CD14-positive monocyte (primary cell): ENCODE data around the gene ATP5PD. TPM values are rescaled to one million over a fixed set of nuclear protein-coding genes. Genes with fewer than 3 reads are reported as not detected.

ENCODE experiments used
- DNase-seq, 3 donors: peaks; one replicate each; pipeline ENCODE4 v3.0.0-alpha.2; 2011 to 2022
- H2AFZ ChIP-seq: 2 replicates; pipeline ENCODE4 v1.6.0; 2012; ENCODE audit warnings: mild to moderate bottlenecking, low read depth, low read length, inconsistent platforms; ENCODE audit not compliant: insufficient read depth, poor library complexity, severe bottlenecking
- H3K27ac ChIP-seq, 2 donors: 1 replicate in 1 of 2; 2 replicates in 1 of 2; pipeline ENCODE4 v1.5.1; 2012 to 2013; ENCODE audit warnings: low read length in 2 of 2, control low read depth in 1 of 2, inconsistent platforms in 1 of 2, low read depth in 1 of 2, mild to moderate bottlenecking in 1 of 2
- H3K27me3 ChIP-seq, 2 donors: one replicate each; pipeline versions ENCODE4 v1.6.0 to v1.6.1; 2011 to 2013; ENCODE audit warnings: low read length in 2 of 2; ENCODE audit not compliant: control insufficient read depth in 2 of 2, insufficient read depth in 2 of 2
- H3K36me3 ChIP-seq, 2 donors: replicated peaks in 1 of 2; 1 replicate in 1 of 2; 2 replicates in 1 of 2; pipeline versions ENCODE4 v1.5.1 to v1.6.1; 2012 to 2013; ENCODE audit warnings: low read length in 2 of 2, control low read depth in 1 of 2, inconsistent platforms in 1 of 2, mild to moderate bottlenecking in 1 of 2; ENCODE audit not compliant: insufficient read depth in 2 of 2, control insufficient read depth in 1 of 2
- H3K4me1 ChIP-seq, 2 donors: 1 replicate in 1 of 2; 2 replicates in 1 of 2; pipeline versions ENCODE4 v1.5.1 to v1.6.1; 2012 to 2013; ENCODE audit warnings: low read length in 2 of 2, control low read depth in 1 of 2, inconsistent platforms in 1 of 2, mild to moderate bottlenecking in 1 of 2, moderate library complexity in 1 of 2; ENCODE audit not compliant: insufficient read depth in 2 of 2, control insufficient read depth in 1 of 2
- H3K4me2 ChIP-seq: replicated peaks from 2 replicates; pipeline ENCODE3; 2012; ENCODE audit warnings: low read length, moderate library complexity, mild to moderate bottlenecking; ENCODE audit not compliant: poor library complexity, severe bottlenecking; ENCODE audit errors: extremely low read depth
- H3K4me3 ChIP-seq, 3 experiments: fragments of 200-600 bp in 1 of 3; sonication (generic) in 1 of 3; replicated peaks in 1 of 3; 1 replicate in 2 of 3; 2 replicates in 1 of 3; pipeline ENCODE4 v1.5.1; 2011 to 2013; ENCODE audit warnings: low read length in 3 of 3, mild to moderate bottlenecking in 3 of 3, control low read depth in 2 of 3, low read depth in 2 of 3, inconsistent platforms in 1 of 3, moderate library complexity in 1 of 3
- H3K79me2 ChIP-seq: 2 replicates; pipeline ENCODE4 v1.6.0; 2012; ENCODE audit warnings: mild to moderate bottlenecking, control low read depth, inconsistent platforms, low read length, moderate library complexity; ENCODE audit not compliant: insufficient read depth
- H3K9ac ChIP-seq: 2 replicates; pipeline ENCODE4 v1.6.0; 2017; ENCODE audit warnings: low read length, mild to moderate bottlenecking; ENCODE audit not compliant: insufficient read depth, poor library complexity, severe bottlenecking
- H3K9me3 ChIP-seq, 2 donors: replicated peaks in 1 of 2; 1 replicate in 1 of 2; 2 replicates in 1 of 2; pipeline versions ENCODE4 v1.5.1 to v1.6.1; 2012 to 2013; ENCODE audit warnings: low read length in 2 of 2, control low read depth in 1 of 2; ENCODE audit not compliant: control insufficient read depth in 1 of 2, insufficient read depth in 1 of 2
- H4K20me1 ChIP-seq: 2 replicates; pipeline ENCODE4 v1.6.0; 2012; ENCODE audit warnings: mild to moderate bottlenecking, low read length, control low read depth, moderate library complexity; ENCODE audit not compliant: insufficient read depth
- H3K27ac Mint-ChIP-seq, 7 donors: one replicate each; pipeline ENCODE4 v1.8.0; 2020; ENCODE audit warnings: mild to moderate bottlenecking in 7 of 7, mixed read lengths in 7 of 7, moderate library complexity in 6 of 7, inconsistent platforms in 2 of 7
- H3K27me3 Mint-ChIP-seq, 3 donors: one replicate each; pipeline ENCODE4 v1.8.0; 2021 to 2022; ENCODE audit warnings: low read depth in 3 of 3, mild to moderate bottlenecking in 3 of 3, mixed read lengths in 3 of 3, moderate library complexity in 3 of 3, inconsistent platforms in 1 of 3
- H3K36me3 Mint-ChIP-seq, 2 donors: one replicate each; pipeline ENCODE4 v1.8.0; 2020; ENCODE audit warnings: mixed read lengths in 2 of 2, inconsistent platforms in 1 of 2, mild to moderate bottlenecking in 1 of 2
- H3K4me1 Mint-ChIP-seq: one replicate; pipeline ENCODE4 v1.8.0; 2020; ENCODE audit warnings: mild to moderate bottlenecking, mixed read lengths
- H3K4me3 Mint-ChIP-seq, 2 donors: one replicate each; pipeline ENCODE4 v1.8.0; 2020; ENCODE audit warnings: mild to moderate bottlenecking in 2 of 2, mixed read lengths in 2 of 2, moderate library complexity in 1 of 2
- H3K9me3 Mint-ChIP-seq, 7 donors: one replicate each; pipeline ENCODE4 v1.8.0; 2020 to 2022; ENCODE audit warnings: mixed read lengths in 7 of 7, mild to moderate bottlenecking in 6 of 7, moderate library complexity in 6 of 7, inconsistent platforms in 2 of 7
- CTCF ChIP-seq: fragments of 200-600 bp; IDR thresholded peaks from one replicate; pipeline ENCODE4 v1.8.0; 2022; ENCODE audit warnings: antibody characterized with exemption, mild to moderate bottlenecking
- WGBS: methylation state at CpG from one replicate; pipeline ENCODE4 v1.1.5; 2013; ENCODE audit warnings: missing lambda C conversion rate; ENCODE audit not compliant: insufficient coverage; 5-methylcytosine and 5-hydroxymethylcytosine counted together
- intact Hi-C, 2 donors: fragments of 100-400 bp; cut with micrococcal nuclease; formaldehyde crosslinking; loops; one replicate each; pipeline versions ENCODE4 v1.15.0 to v1.15.1; 2023
- polyA plus RNA-seq, 3 donors: library from polyadenylated mRNA; depleted of rRNA in 1 of 3; unstranded in 2 of 3; stranded (reverse) in 1 of 3; fragments of 300-500 nt in 2 of 3; fragments of >200 nt in 1 of 3; fragmentation: Illumina TruSeq in 2 of 3; gene quantifications; 1 replicate in 2 of 3; 2 replicates in 1 of 3; pipeline ENCODE4 v1.2.3, GENCODE V29; 2012 to 2021

The ATP5PD gene
- polyA plus RNA-seq, 3 donors: 139 to 451 (median 437) TPM

- Mint-ChIP-seq H3K27me3 (no peaks in the 10 kb centered on the region), H3K9me3 (no peaks in the 10 kb centered on the region), H3K27ac (no peak overlapping the region), H3K4me3 (no peak overlapping the region), H3K36me3 (peaks cover 50 to 77% of the 10 kb centered on the region in 2 donors), H3K4me1 (peaks cover 13% of the 10 kb centered on the region)
- Histone ChIP-seq H3K27ac (no peak overlapping the region), H3K27me3 (no peaks in the 10 kb centered on the region), H3K9ac (no peak overlapping the region), H3K4me1 (peaks cover 13 to 14% of the 10 kb centered on the region in 2 donors), H2AFZ (no peak overlapping the region), H3K4me3 (no peak overlapping the region), H3K9me3 (no peaks in the 10 kb centered on the region), H4K20me1 (no peaks in the 10 kb centered on the region), H3K79me2 (peaks cover 16% of the 10 kb centered on the region), H3K4me2 (no peak overlapping the region), H3K36me3 (peaks cover 34 to 75% of the 10 kb centered on the region in 2 donors)
- intact Hi-C loops: loop anchor here in 1 of 2 donors (10.0 kb wide), 1 partner anchor 153 kb away; the partner anchor contains the start of gene NUP85
- no peak for TF ChIP-seq CTCF
- WGBS: 89% methylated on average over 2 of the region's 2 CpGs
- DNase-seq: no peak
Observed at GRCh38 chr17:75051941-75052340, 5.2 kb upstream of the ATP5PD start.

DNA sequence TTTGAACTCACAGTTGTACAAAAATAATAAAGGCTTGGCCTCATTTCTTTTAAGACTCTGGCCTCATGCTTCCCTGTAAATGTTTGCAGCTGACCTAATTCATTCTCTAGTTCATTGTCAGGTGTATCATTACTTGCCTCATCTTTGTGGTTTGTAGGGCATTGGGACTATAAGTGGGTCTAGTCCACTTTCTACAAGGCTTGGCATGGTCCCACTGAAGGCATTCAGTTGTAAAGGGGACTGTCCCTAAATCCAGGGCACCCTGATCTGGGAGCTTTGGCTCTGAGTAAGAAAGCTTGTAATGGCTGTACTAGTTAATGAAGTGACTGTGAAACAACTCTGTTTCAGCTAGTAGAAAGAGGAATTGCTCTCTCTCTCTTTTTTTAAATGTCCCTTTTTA lies 2.9 kb upstream of the ATP5PD start:
- Mint-ChIP-seq H3K4me1 (peaks cover 23% of the 10 kb centered on the region), H3K27me3 (no peaks in the 10 kb centered on the region), H3K9me3 (no peaks in the 10 kb centered on the region), H3K4me3 (no peak overlapping the region), H3K27ac (no peak overlapping the region), H3K36me3 (peaks cover 37 to 55% of the 10 kb centered on the region in 2 donors)
- Histone ChIP-seq H3K36me3 (peaks cover 34 to 53% of the 10 kb centered on the region in 2 donors), H3K4me1 (peaks cover 18 to 25% of the 10 kb centered on the region in 2 donors), H2AFZ (no peak overlapping the region), H3K27me3 (no peaks in the 10 kb centered on the region), H4K20me1 (peaks cover 2% of the 10 kb centered on the region), H3K79me2 (peaks cover 32% of the 10 kb centered on the region), H3K9ac (no peak overlapping the region), H3K4me2 (no peak overlapping the region), H3K27ac (no peak overlapping the region), H3K9me3 (no peaks in the 10 kb centered on the region), H3K4me3 (no peak overlapping the region)
- no peak for DNase-seq
- intact Hi-C loops: loop anchor here (5.0 to 10.0 kb wide), 2 partner anchors 133 to 155 kb away; partner anchors contain the start of genes SUMO2 (in 2 of the 2) and NUP85 (in 1 of the 2)
- TF ChIP-seq CTCF: no peak
